ENCODE data around the gene CYB5A. TPM values are rescaled to one million over a fixed set of nuclear protein-coding genes. Genes with fewer than 3 reads are reported as not detected.

Gene CYB5A
- total RNA-seq, 1 donor from 2014 or later = 57.2 TPM

- intact Hi-C loops (cut with DNase I) = no loop called here
Observed at GRCh38 chr18:74281980-74282754, 9.6 kb downstream of the CYB5A start.

GRCh38 chr18:74281011-74281979 lies 10.5 kb downstream of the CYB5A start:
- intact Hi-C loops (cut with DNase I) = no loop called here
- DNase-seq (ENCODE audit: low spot score) = no peak

More at GRCh38 chr18:74281980-74282754, 9.6 kb downstream of the CYB5A start:
- DNase-seq (ENCODE audit: low spot score) = no peak

DNA sequence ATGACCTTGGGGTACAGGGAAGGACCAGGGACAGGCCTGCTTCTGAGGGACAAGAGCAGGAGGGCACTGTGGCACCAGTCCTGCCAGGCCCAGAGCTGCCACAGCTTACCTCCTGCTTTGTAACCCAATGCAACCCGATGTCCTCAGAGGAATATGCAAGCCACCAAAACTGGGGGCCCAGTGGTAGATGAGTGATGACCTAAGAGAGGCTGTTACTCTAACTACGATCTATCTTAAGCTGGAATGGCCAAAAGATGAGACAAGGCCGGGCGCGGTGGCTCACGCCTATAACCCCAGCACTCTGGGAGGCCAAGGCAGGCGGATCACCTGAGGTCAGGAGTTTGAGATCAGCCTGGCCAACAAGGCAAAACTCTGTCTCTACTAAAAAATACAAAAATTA lies 12.8 kb downstream of the CYB5A start:
- intact Hi-C loops (cut with DNase I) = no loop called here
- DNase-seq (ENCODE audit: low spot score) = no peak

DNA sequence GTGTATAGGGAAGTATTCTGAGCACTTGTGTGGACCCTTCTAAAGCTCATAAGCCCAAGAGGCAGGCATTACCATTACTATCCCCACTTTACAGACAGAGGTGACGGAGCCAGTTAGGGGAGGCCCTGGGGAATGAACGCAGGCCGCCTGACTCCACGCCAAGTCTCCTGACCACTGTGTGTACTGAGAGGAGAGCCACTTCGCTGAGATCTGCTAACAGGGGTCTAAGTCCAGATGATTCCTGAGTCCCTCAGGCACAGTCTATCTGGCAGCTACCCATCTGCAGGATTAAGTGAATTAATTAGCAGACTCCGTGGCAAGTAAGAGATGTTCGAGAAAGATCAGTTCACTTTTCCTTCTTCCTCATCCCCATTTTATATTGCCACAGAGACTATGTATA lies 13.7 kb downstream of the CYB5A start:
- DNase-seq (ENCODE audit: low spot score) = no peak
- intact Hi-C loops (cut with DNase I) = no loop called here

DNA sequence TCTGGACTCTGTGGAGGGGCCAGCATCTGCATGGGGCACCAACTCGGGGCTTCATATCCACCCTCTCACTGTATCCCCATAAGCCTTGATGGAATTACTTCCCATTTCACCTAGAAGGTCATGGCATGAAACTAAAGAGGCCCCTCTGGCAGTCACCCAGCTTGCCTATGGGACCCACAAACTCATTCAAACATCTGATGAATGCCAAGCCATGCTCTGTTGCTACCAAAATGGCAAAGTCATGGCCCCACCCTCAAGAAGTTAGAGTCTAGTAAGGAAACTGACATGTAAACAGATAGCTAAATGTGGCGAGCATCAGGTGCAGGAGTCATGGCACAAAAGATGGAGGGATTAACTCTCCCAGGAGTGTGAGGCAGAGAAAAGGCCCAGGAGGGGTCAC lies 14.5 kb downstream of the CYB5A start:
- intact Hi-C loops (cut with DNase I) = no loop called here
- DNase-seq (ENCODE audit: low spot score) = no peak

DNA sequence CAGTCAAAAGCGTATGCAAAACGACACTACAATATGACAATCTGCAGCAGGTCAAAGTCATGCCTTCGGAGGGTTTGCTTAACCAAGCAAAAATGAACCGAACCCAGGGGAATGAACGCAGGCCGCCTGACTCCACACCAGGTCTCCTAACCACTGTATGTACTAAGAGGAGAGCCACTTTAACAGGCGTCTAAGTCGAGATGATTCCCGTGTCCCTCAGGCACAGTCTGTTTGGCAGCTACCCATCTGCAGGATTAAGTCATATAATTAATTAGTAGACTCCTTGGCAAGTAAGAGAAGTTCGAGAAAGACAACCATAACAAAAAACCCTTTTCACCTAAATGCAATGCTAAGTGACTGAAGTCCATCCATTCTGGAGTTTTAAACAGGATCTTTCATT lies 15.2 kb downstream of the CYB5A start:
- intact Hi-C loops (cut with DNase I) = no loop called here
- no peak for DNase-seq (ENCODE audit: low spot score)

DNA sequence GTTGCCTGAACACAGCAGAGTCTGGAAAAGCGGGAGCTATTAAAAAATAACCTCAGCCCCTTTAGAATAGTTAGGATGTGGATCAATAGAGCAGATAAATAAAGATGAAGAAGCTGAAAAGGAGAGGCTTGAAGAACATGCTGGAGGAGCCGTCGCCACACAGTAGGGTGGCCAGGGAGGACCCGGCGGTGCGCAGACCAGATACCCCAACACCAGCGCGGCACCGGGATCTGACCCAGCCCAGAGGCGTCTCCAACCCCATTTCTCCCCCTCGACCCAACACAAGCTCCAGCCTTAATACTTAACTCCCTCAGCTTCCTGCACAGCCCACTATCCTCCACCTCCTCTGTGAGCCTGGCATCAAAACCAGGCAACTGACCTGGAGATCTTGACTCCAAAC lies 16.0 kb downstream of the CYB5A start:
- intact Hi-C loops (cut with DNase I) = no loop called here
- DNase-seq (ENCODE audit: low spot score) = no peak

- intact Hi-C loops (cut with DNase I) = no loop called here
- no peak for DNase-seq (ENCODE audit: low spot score)
Observed at GRCh38 chr18:74274700-74275099, 17.1 kb downstream of the CYB5A start.

DNA sequence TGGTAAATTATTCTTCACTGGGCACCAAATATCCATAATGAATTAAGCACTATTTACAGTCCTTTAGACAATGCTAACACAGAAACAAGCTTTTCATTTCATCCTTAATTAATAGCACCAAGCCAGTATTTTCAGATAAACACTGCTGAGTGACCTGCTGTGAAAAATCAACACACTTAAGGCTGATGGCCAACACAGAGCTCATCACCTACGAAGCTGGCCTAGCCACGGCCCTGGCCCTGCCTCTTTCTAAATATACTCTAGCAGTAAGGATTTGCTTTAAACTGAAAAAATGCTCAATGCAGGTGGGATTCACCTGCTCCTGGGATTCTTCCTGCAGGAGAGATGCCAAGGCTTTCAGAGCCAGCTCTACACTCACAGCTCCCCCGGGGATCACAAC lies 18.4 kb downstream of the CYB5A start:
- DNase-seq (ENCODE audit: low spot score) = no peak
- intact Hi-C loops (cut with DNase I) = no loop called here

DNA sequence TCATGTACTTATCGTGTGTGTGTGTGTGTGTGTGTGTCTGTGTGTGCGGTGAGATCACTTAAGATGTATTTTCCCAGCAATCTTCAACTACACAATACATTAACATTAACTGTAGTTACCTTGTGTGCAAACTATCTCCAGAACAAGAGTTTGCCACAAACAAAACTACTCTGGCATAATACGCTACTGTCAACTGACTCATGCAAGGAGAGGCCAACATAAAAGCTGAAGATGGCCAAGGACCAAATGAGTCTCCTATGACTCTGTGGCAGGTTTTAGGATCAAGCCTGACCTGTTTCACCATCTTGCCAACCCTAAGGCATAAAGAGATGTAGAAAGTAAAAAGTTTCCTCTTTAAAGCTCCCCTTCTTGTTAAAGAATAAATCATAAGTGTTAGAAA lies 20.1 kb downstream of the CYB5A start:
- DNase-seq (ENCODE audit: low spot score) = no peak
- intact Hi-C loops (cut with DNase I) = no loop called here

DNA sequence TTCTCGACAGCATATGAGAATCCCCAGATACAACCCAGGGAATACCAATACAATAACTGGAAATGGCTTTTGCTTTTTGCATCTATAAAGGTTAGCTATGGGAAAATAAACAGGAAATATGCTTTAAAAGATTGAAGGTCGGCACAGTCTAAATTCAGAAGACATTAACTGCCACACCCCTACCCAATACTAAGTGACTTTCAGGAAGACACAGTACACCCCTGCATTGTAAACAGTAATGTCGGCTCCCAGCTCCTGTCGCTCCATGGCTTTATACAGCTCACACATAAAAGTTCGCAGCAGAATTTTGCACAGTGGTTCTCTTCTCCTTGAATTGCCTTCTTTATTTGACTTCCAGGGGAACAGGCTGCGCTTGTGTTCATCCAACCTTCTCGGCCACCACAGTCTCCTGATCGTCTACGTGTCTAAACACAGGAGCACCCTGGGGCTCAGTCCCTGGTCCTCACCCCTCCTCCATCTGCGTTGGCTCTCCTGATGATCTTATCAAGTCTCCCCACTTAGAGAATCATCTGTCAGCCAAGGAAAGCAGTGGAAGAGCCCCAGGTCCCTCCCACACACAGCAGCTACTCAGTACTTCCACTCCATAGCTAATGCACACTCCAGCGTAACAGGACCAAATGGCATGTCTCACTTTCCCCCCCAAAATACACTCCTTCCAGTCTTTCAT lies 22.7 kb downstream of the CYB5A start:
- no peak for DNase-seq (ENCODE audit: low spot score)
- intact Hi-C loops (cut with DNase I) = no loop called here

- no peak for DNase-seq (ENCODE audit: low spot score)
- intact Hi-C loops (cut with DNase I) = no loop called here
Observed at GRCh38 chr18:74268175-74268574, 23.6 kb downstream of the CYB5A start.

DNA sequence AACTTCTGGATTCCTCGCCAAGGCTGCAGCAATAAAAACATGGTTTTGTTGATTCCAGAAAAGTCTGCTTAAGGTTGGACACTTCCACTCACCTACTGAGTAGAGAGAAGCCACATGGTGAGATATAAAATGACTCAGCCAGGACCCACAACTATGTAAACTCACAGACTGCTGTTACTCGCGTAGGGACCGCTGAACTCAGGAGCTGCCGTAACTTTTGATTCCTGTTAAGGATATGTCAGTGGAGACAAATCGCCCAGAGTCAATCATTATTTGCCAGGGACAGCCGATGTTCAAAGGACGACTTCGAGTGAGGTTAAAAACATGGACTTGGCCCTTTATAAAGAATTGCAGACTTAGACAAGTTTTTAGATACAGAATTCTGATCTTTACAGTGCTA lies 25.6 kb downstream of the CYB5A start:
- DNase-seq (ENCODE audit: low spot score) = no peak
- intact Hi-C loops (cut with DNase I) = no loop called here

DNA sequence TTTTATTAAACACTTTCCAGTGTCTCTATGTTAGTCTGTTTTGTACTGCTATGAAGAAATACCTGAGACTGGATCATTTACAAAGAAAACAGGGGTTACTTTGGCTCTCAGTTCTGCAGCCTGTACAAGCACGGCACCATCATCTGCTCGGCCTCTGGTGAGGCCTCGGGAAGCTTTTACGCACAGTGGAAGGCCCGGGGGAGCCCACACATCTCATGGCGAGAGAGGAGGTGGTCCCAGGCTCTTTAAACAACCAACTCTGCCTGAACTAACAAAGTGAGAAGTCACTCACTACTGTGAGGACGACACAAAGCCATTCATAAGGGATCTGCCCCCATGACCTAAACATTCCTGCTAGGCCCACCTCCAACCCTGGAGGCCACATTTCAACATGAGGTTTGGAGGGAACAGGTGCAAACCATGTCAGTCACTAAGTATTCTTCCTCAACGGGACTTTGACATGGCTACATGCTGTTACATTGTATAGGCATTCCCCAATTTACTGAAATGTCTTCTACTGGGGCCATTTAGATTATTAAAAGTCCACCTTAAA lies 26.1 kb downstream of the CYB5A start:
- no peak for DNase-seq (ENCODE audit: low spot score)
- intact Hi-C loops (cut with DNase I) = no loop called here

DNA sequence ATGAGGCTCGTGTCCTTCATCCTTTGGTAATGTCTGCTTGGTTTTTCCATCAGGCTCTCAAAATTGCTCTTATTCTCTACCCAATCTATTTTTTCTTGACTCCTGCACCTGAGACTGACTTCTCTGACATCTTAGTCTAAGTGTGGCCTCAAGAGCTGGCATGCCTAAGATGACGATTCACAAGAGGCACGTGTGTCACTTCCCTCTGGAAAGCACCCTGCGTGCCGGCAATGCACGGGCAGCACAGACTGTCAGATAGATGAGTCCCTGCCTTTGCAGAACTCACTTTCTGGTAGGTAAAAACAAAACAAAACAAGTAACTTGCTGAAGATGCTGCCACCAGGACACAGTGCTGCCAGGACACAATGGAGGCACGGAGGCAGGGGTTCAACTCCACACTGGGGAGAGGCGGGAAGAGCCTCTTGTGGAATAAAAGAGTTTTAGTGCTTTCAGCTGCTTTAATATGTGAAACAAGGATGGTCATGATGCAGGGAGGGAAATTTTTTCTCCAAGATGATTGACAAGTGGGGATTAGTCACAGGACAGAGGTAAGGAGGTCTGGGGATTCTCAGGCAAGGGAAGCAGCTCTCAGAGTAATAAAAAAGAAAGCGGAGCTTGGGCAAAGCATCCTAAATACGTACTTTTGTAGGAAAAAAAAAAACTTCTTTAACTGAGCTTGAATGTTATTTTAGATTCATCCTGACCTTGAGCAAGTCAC lies 27.3 kb downstream of the CYB5A start:
- intact Hi-C loops (cut with DNase I) = no loop called here
- no peak for DNase-seq (ENCODE audit: low spot score)

DNA sequence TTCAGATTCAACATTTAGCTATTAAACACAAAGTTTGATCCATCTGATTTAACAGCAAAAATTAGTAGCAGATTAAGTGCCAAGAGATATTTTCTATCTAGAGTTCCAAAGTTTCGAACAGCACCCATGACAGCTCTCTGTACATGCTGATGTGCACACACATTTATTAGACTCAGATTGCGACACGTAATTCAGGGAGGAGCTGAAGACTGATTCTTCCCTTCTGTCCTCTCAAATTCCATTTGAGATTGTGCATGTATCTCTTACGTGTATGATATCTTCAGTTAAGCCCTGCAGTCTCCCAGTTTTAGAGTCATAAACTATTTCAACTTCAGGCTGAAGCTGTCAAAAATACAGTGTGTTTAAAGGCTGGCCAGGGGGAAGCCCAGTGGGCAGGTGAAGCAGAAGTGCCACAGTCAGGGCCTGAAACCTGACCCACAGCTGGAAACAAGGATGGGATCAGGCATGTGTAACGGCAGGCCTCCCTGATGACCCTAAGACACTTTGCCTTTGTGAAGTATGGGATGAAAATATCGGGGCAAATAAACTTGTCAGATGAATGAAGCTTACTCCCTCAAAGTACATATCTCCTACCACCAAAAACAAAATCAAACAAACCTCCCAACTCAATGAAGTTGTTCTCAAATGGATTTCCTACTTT lies 30.6 kb downstream of the CYB5A start:
- DNase-seq (ENCODE audit: low spot score) = no peak
- intact Hi-C loops (cut with DNase I) = no loop called here

DNA sequence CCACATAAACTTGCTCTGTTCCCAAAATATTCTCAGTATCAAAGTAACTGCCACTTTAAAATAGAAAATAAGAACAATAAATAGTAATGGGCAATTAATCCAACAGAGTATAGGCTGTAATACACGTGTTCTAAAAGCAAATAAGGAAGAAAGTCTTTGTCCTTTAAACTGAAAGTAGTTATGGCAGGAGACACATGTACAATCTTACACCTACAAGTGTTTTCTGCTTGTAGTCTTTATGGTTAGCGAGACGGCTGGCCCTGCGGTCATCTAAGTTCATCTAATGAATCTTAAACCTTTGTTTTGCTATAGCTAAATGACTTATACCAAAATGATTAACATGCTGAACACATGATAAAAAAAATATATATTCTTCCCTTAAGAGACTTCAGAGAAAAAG lies 32.4 kb downstream of the CYB5A start:
- intact Hi-C loops (cut with DNase I) = loop anchor here (5.0 kb wide), 1 partner anchor 33 kb away; the partner anchor contains the start of gene CYB5A
- DNase-seq (ENCODE audit: low spot score) = no peak

DNA sequence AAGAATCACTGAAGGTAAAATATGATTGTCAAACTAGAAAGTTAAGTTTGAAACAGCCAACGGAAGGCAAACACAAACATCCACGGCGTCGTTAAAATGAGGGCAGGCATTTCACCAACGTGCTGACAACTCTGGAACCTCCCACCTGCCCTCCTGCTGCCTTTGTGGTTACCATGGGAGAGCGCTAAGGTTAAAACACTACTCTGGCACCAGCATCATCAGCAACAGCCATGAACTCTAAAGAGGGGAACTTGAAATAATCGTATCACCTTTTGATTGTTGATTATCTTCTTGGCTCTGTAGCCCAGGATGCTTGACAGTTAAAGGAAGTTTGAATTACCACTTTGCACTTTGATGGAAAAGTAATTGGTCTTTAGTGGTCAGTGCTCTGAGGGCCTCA lies 34.7 kb downstream of the CYB5A start:
- intact Hi-C loops (cut with DNase I) = loop anchor here (5.0 kb wide), 1 partner anchor 35 kb away; the partner anchor contains the start of gene CYB5A
- no peak for DNase-seq (ENCODE audit: low spot score)

GRCh38 chr18:74256190-74256589 lies 35.6 kb downstream of the CYB5A start:
- intact Hi-C loops (cut with DNase I) = loop anchor here (5.0 kb wide), 1 partner anchor 36 kb away; the partner anchor contains the start of gene CYB5A
- DNase-seq (ENCODE audit: low spot score) = no peak

Data from cardiac septum (tissue), 1 donor.